GM23338 (cell line): ENCODE measurements around the gene HOXC4. TPM values are rescaled to one million over a fixed set of nuclear protein-coding genes. Genes with fewer than 3 reads are reported as not detected.
A peak's percentile ranks its signal among the peaks of the same experiment; 100 is the strongest.

Experiments
- ATAC-seq: fragments of 200-7000 bp; cut with Tn5 transposase; 3 replicates; pipeline ENCODE4 v1.9.1; 2020
- DNase-seq: peaks from one replicate; pipeline ENCODE4 v3.0.0-alpha.2; 2015; ENCODE audit warnings: low spot score
- H2AFZ ChIP-seq: fragments of 200-600 bp; sonication (generic); 2 replicates; pipeline ENCODE4 v1.8.0; 2016; ENCODE audit warnings: antibody characterized with exemption, mild to moderate bottlenecking, moderate library complexity
- H3F3A ChIP-seq: fragments of 200-600 bp; sonication (generic); replicated peaks from 2 replicates; pipeline ENCODE4 v1.8.0; 2017; ENCODE audit warnings: antibody characterized with exemption, mixed run types, low read depth
- H3K27ac ChIP-seq: fragments of 200-600 bp; sonication (generic); 2 replicates; pipeline ENCODE4 v1.6.1; 2016; ENCODE audit warnings: low read depth
- H3K27me3 ChIP-seq: fragments of 200-600 bp; sonication (generic); 2 replicates; pipeline ENCODE4 v1.8.0; 2016; ENCODE audit warnings: mild to moderate bottlenecking, mixed run types, moderate library complexity; ENCODE audit not compliant: insufficient read depth
- H3K36me3 ChIP-seq: fragments of 200-600 bp; sonication (generic); 2 replicates; pipeline ENCODE4 v1.8.0; 2016; ENCODE audit warnings: mild to moderate bottlenecking; ENCODE audit not compliant: insufficient read depth
- H3K4me1 ChIP-seq: fragments of 200-600 bp; sonication (generic); 2 replicates; pipeline ENCODE4 v1.8.0; 2016; ENCODE audit warnings: mild to moderate bottlenecking, moderate library complexity; ENCODE audit not compliant: insufficient read depth
- H3K4me2 ChIP-seq: fragments of 200-600 bp; sonication (generic); 2 replicates; pipeline ENCODE4 v1.7.1; 2017; ENCODE audit warnings: mixed run types
- H3K4me3 ChIP-seq: fragments of 200-600 bp; sonication (generic); 2 replicates; pipeline ENCODE4 v1.6.1; 2016; ENCODE audit warnings: mixed run types
- H3K79me2 ChIP-seq: fragments of 200-600 bp; sonication (generic); replicated peaks from 2 replicates; pipeline ENCODE4 v1.8.0; 2017; ENCODE audit warnings: mild to moderate bottlenecking; ENCODE audit not compliant: insufficient read depth
- H3K9me2 ChIP-seq: fragments of 200-600 bp; sonication (generic); 2 replicates; pipeline ENCODE4 v1.8.0; 2017; ENCODE audit not compliant: insufficient read depth
- H4K20me1 ChIP-seq: fragments of 200-600 bp; sonication (generic); replicated peaks from 2 replicates; pipeline ENCODE4 v1.8.0; 2017; ENCODE audit warnings: mild to moderate bottlenecking; ENCODE audit not compliant: insufficient read depth
- H3K27ac Mint-ChIP-seq: 2 replicates; pipeline ENCODE4 v1.8.0; 2020; ENCODE audit warnings: inconsistent platforms, mild to moderate bottlenecking, moderate library complexity, mixed read lengths
- H3K27me3 Mint-ChIP-seq: 3 replicates; pipeline ENCODE4 v1.8.0; 2022; ENCODE audit warnings: low read depth, mild to moderate bottlenecking, moderate library complexity, mixed read lengths, inconsistent platforms; ENCODE audit not compliant: insufficient read depth, poor library complexity
- H3K36me3 Mint-ChIP-seq: 3 replicates; pipeline ENCODE4 v1.8.0; 2021; ENCODE audit warnings: low read depth, mild to moderate bottlenecking, inconsistent platforms, moderate library complexity, mixed read lengths
- H3K4me1 Mint-ChIP-seq: 3 replicates; pipeline ENCODE4 v1.8.0; 2020; ENCODE audit warnings: mild to moderate bottlenecking, inconsistent platforms, mixed read lengths
- H3K4me3 Mint-ChIP-seq: 3 replicates; pipeline ENCODE4 v1.8.0; 2021; ENCODE audit warnings: moderate library complexity, mild to moderate bottlenecking, inconsistent platforms, mixed read lengths
- H3K9me3 Mint-ChIP-seq: 3 replicates; pipeline ENCODE4 v1.8.0; 2020; ENCODE audit warnings: moderate library complexity, mild to moderate bottlenecking, inconsistent platforms, mixed read lengths
- CREB1 ChIP-seq: fragments of 250-450 bp; sonication (Bioruptor Pico); IDR thresholded peaks from 2 replicates; pipeline ENCODE4 v1.5.0; 2020; ENCODE audit warnings: low read depth, mild to moderate bottlenecking, moderate library complexity
- EZH2 ChIP-seq: fragments of 200-600 bp; sonication (generic); IDR thresholded peaks from one replicate; pipeline ENCODE4 v1.8.0; 2017; ENCODE audit warnings: antibody characterized with exemption, mild to moderate bottlenecking, low read depth; ENCODE audit not compliant: unreplicated experiment
- EZH2phosphoT487 ChIP-seq: fragments of 200-600 bp; sonication (generic); IDR thresholded peaks from one replicate; pipeline ENCODE4 v1.8.1; 2018; ENCODE audit warnings: antibody characterized with exemption; ENCODE audit not compliant: unreplicated experiment
- JUNB ChIP-seq: IDR thresholded peaks from one replicate; pipeline ENCODE4 v1.6.1; 2016; ENCODE audit warnings: antibody characterized with exemption; ENCODE audit not compliant: unreplicated experiment
- NANOG ChIP-seq: IDR thresholded peaks from 2 replicates; pipeline ENCODE4 v1.6.1; 2016; ENCODE audit warnings: antibody characterized with exemption, borderline replicate concordance
- POLR2AphosphoS5 ChIP-seq: IDR thresholded peaks from 2 replicates; pipeline ENCODE4 v1.6.1; 2016; ENCODE audit warnings: antibody characterized with exemption, low read depth
- ZNF331 ChIP-seq: fragments of 250-450 bp; sonication (Bioruptor Pico); IDR thresholded peaks from 2 replicates; pipeline ENCODE4 v1.5.0; 2020; ENCODE audit warnings: low read depth, mild to moderate bottlenecking, moderate library complexity
- polyA plus RNA-seq: library from polyadenylated mRNA; unstranded; fragments of >200 nt; fragmentation: Nextera tagmentation; extraction: Ambion mirVana; gene quantifications from 2 replicates; pipeline ENCODE4 v1.2.1, GENCODE V29; 2016
- total RNA-seq: library from RNA; depleted of rRNA; stranded (reverse); fragments of >200 nt; shearing (Covaris generic); gene quantifications from 2 replicates; pipeline ENCODE4 v1.2.3, GENCODE V29; 2014
- TF ChIP-seq, protein P1 (sequence below), 2 experiments: fragments of 200-600 bp in 1 of 2; sonication (generic) in 1 of 2; conservative IDR thresholded peaks; 2 replicates each; pipeline versions ENCODE4 v1.5.1 to v1.6.1; 2016 to 2017; ENCODE audit warnings: antibody characterized with exemption in 2 of 2, low read depth in 2 of 2, mild to moderate bottlenecking in 2 of 2, moderate library complexity in 1 of 2
- TF ChIP-seq, protein P2 (sequence below): fragments of 250-450 bp; sonication (Bioruptor Pico); IDR thresholded peaks from 2 replicates; pipeline ENCODE4 v1.5.0; 2020; ENCODE audit warnings: mild to moderate bottlenecking, moderate library complexity

HOXC4 gene
- total and polyA plus RNA-seq, 2 experiments from 2014 or later, result not detected

DNA sequence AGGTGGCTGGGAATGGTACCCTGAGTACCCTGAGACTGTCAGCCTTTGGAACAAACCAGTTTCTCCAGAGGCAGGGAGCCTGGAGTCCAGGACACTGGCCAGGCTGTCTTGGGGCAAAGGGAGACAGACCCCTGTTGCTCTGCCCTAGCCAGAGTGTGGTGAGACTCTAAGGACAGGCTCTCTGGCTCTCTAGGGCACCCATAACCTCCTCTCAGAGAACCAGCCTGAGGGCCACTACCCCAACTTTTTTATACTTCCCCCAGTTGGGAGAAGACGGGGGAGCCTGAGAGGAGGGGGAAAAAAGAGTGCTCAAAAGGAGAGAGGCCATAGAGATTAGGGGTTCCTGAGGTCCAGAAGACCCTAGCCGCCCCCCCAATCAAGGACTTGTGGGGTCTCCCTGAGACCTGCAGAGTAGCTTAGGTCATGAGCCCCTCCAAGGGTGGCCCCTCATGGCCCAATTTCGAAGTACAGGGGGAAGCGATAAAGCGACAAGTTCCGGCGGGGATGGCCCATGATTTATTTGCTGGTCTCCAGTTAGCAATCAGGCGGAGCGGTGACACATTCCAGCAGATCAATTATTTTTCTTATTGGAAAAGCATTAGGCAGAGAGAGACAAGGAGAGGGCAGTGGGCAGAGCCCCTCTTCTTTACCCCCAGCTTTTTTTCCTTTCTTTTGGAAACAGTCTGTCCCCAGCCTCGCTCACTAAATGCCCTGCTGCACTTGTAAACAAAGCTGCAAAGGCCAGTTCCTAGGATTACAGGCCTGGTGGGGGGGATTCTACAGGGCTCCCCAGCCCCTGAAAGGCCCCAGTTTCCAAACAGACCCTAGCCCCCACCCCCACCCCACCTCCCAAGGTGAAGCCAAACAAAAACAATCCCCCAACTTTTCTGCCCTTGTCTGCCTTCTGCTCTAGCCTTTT is 43.3 kb upstream of the HOXC4 start:
- no peak overlapping the region for H3K27ac Mint-ChIP-seq
- H3K27me3 ChIP-seq, result peaks cover 100% of the 10 kb centered on the region
- H4K20me1 ChIP-seq, result peaks cover 24% of the 10 kb centered on the region
- H3K36me3 Mint-ChIP-seq, result no peaks in the 10 kb centered on the region
- H3F3A ChIP-seq, result peaks cover 37% of the 10 kb centered on the region
- ATAC-seq (no peak; the same call in 2 of the 3 replicates), DNase-seq (no peak)
- no peak overlapping the region for H3K27ac ChIP-seq
- no peaks in the 10 kb centered on the region; the same call in 2 of the 3 replicates for H3K9me3 Mint-ChIP-seq
- peaks cover 33% of the 10 kb centered on the region for H3K4me1 Mint-ChIP-seq
- no peak for TF ChIP-seq CREB1 (CRISPR knock-in tag)
- peak; percentile 63 for TF ChIP-seq EZH2
- TF ChIP-seq, protein P1, sequence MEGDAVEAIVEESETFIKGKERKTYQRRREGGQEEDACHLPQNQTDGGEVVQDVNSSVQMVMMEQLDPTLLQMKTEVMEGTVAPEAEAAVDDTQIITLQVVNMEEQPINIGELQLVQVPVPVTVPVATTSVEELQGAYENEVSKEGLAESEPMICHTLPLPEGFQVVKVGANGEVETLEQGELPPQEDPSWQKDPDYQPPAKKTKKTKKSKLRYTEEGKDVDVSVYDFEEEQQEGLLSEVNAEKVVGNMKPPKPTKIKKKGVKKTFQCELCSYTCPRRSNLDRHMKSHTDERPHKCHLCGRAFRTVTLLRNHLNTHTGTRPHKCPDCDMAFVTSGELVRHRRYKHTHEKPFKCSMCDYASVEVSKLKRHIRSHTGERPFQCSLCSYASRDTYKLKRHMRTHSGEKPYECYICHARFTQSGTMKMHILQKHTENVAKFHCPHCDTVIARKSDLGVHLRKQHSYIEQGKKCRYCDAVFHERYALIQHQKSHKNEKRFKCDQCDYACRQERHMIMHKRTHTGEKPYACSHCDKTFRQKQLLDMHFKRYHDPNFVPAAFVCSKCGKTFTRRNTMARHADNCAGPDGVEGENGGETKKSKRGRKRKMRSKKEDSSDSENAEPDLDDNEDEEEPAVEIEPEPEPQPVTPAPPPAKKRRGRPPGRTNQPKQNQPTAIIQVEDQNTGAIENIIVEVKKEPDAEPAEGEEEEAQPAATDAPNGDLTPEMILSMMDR (conservative IDR thresholded peaks at IDR 0.05; ENCODE audit: low read depth in 2 of 2), result no peak
- TF ChIP-seq JUNB, result no peak
- TF ChIP-seq ZNF331 (CRISPR knock-in tag), result no peak
- TF ChIP-seq POLR2AphosphoS5, result no peak
- H3K36me3 ChIP-seq, result no peaks in the 10 kb centered on the region
- peaks cover 99% of the 10 kb centered on the region for H3K27me3 Mint-ChIP-seq
- peaks cover 43% of the 10 kb centered on the region for H3K4me1 ChIP-seq
- 0 out of 2 replicates have a peak overlapping the region, but pooled peaks have one; percentile 32 for H3K4me2 ChIP-seq
- H3K4me3 Mint-ChIP-seq, result no peak overlapping the region; the same call in 2 of the 3 replicates
- H3K4me3 ChIP-seq, result no peak overlapping the region
- no peak overlapping the region for H2AFZ ChIP-seq
- no peaks in the 10 kb centered on the region for H3K9me2 ChIP-seq
- H3K79me2 ChIP-seq, result no peaks in the 10 kb centered on the region

DNA sequence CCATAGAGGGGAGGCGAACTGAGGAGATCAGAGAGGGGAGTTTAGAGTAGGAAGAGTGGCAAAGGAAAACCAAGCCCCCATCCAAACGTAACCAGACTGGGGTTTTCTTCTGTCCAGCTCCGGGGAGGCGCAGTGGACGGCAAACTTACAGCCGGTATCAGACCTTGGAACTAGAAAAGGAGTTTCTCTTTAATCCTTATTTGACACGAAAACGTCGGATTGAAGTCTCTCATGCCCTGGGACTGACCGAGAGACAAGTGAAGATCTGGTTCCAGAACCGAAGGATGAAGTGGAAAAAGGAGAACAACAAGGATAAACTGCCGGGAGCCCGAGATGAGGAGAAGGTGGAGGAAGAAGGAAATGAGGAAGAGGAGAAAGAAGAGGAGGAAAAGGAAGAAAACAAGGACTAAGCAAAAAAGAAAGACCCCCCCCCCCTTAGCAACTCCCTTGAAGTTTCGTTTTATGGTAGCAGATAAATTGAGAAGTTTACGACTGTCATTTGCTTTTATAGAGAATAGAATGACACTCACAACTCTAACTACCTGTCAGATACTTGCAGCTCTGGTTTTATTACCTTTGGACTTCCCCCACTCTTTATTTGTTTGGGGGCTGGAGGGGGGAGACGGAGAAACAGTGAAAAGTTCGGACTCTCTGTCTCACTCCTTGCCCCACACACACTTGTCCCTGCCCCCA is 42.5 kb upstream of the HOXC4 start:
- Mint-ChIP-seq H3K9me3 (no peaks in the 10 kb centered on the region; the same call in 2 of the 3 replicates), H3K4me1 (peaks cover 29% of the 10 kb centered on the region), H3K36me3 (no peaks in the 10 kb centered on the region), H3K27me3 (peaks cover 99% of the 10 kb centered on the region), H3K27ac (no peak overlapping the region), H3K4me3 (no peak overlapping the region; the same call in 2 of the 3 replicates)
- H3K27me3 ChIP-seq, result peaks cover 100% of the 10 kb centered on the region
- no peak overlapping the region for H2AFZ ChIP-seq
- peaks cover 25% of the 10 kb centered on the region for H4K20me1 ChIP-seq
- H3K9me2 ChIP-seq, result no peaks in the 10 kb centered on the region
- H3K4me1 ChIP-seq, result peaks cover 44% of the 10 kb centered on the region
- peaks cover 38% of the 10 kb centered on the region for H3F3A ChIP-seq
- DNase-seq (no peak), ATAC-seq (no peak)
- no peaks in the 10 kb centered on the region for H3K36me3 ChIP-seq
- H3K4me3 ChIP-seq, result no peak overlapping the region
- H3K27ac ChIP-seq, result no peak overlapping the region
- H3K4me2 ChIP-seq, result 0 out of 2 replicates have a peak overlapping the region, but pooled peaks have one; percentile 7
- H3K79me2 ChIP-seq, result no peaks in the 10 kb centered on the region
- TF ChIP-seq, protein P2, sequence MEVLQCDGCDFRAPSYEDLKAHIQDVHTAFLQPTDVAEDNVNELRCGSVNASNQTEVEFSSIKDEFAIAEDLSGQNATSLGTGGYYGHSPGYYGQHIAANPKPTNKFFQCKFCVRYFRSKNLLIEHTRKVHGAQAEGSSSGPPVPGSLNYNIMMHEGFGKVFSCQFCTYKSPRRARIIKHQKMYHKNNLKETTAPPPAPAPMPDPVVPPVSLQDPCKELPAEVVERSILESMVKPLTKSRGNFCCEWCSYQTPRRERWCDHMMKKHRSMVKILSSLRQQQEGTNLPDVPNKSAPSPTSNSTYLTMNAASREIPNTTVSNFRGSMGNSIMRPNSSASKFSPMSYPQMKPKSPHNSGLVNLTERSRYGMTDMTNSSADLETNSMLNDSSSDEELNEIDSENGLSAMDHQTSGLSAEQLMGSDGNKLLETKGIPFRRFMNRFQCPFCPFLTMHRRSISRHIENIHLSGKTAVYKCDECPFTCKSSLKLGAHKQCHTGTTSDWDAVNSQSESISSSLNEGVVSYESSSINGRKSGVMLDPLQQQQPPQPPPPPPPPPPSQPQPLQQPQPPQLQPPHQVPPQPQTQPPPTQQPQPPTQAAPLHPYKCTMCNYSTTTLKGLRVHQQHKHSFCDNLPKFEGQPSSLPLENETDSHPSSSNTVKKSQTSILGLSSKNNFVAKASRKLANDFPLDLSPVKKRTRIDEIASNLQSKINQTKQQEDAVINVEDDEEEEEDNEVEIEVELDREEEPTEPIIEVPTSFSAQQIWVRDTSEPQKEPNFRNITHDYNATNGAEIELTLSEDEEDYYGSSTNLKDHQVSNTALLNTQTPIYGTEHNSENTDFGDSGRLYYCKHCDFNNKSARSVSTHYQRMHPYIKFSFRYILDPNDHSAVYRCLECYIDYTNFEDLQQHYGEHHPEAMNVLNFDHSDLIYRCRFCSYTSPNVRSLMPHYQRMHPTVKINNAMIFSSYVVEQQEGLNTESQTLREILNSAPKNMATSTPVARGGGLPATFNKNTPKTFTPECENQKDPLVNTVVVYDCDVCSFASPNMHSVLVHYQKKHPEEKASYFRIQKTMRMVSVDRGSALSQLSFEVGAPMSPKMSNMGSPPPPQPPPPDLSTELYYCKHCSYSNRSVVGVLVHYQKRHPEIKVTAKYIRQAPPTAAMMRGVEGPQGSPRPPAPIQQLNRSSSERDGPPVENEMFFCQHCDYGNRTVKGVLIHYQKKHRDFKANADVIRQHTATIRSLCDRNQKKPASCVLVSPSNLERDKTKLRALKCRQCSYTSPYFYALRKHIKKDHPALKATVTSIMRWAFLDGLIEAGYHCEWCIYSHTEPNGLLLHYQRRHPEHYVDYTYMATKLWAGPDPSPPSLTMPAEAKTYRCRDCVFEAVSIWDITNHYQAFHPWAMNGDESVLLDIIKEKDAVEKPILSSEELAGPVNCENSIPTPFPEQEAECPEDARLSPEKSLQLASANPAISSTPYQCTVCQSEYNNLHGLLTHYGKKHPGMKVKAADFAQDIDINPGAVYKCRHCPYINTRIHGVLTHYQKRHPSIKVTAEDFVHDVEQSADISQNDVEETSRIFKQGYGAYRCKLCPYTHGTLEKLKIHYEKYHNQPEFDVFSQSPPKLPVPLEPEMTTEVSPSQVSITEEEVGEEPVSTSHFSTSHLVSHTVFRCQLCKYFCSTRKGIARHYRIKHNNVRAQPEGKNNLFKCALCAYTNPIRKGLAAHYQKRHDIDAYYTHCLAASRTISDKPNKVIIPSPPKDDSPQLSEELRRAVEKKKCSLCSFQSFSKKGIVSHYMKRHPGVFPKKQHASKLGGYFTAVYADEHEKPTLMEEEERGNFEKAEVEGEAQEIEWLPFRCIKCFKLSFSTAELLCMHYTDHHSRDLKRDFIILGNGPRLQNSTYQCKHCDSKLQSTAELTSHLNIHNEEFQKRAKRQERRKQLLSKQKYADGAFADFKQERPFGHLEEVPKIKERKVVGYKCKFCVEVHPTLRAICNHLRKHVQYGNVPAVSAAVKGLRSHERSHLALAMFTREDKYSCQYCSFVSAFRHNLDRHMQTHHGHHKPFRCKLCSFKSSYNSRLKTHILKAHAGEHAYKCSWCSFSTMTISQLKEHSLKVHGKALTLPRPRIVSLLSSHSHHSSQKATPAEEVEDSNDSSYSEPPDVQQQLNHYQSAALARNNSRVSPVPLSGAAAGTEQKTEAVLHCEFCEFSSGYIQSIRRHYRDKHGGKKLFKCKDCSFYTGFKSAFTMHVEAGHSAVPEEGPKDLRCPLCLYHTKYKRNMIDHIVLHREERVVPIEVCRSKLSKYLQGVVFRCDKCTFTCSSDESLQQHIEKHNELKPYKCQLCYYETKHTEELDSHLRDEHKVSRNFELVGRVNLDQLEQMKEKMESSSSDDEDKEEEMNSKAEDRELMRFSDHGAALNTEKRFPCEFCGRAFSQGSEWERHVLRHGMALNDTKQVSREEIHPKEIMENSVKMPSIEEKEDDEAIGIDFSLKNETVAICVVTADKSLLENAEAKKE (CRISPR knock-in tag), result no peak
- TF ChIP-seq EZH2, result peak; percentile 95
- peak; percentile 13 for TF ChIP-seq EZH2phosphoT487
- TF ChIP-seq NANOG, result no peak
